ENCODE data around the gene CNTD1.

GRCh38 chr17:42852351-42852750 lies 53.7 kb downstream of the CNTD1 start:
- TF ChIP-seq, protein P1, sequence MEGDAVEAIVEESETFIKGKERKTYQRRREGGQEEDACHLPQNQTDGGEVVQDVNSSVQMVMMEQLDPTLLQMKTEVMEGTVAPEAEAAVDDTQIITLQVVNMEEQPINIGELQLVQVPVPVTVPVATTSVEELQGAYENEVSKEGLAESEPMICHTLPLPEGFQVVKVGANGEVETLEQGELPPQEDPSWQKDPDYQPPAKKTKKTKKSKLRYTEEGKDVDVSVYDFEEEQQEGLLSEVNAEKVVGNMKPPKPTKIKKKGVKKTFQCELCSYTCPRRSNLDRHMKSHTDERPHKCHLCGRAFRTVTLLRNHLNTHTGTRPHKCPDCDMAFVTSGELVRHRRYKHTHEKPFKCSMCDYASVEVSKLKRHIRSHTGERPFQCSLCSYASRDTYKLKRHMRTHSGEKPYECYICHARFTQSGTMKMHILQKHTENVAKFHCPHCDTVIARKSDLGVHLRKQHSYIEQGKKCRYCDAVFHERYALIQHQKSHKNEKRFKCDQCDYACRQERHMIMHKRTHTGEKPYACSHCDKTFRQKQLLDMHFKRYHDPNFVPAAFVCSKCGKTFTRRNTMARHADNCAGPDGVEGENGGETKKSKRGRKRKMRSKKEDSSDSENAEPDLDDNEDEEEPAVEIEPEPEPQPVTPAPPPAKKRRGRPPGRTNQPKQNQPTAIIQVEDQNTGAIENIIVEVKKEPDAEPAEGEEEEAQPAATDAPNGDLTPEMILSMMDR (IDR thresholded peaks at IDR 0.05): no peak
- TF ChIP-seq POLR2A (IDR thresholded peaks at IDR 0.05): no peak
- no peak for TF ChIP-seq POLR2AphosphoS5 (IDR thresholded peaks at IDR 0.05)

Measured in prostate gland (tissue), 2 donors.